Measurements from ENCODE around the gene RAB11FIP3.

The RAB11FIP3 gene

GRCh38 chr16:397135-397661 is 28.3 kb upstream of the RAB11FIP3 start, which contains the start of gene NME4:
Gene NME4, plus strand, starts transcription at chr16:397199. Its CDS starts 24 bp downstream, at chr16:397223.
- FAIRE-seq (no peak), DNase-seq (ENCODE audit: insufficient read length) (peak; percentile 58)

GRCh38 chr16:397736-398332 is 27.6 kb upstream of the RAB11FIP3 start:
- no peak for DNase-seq (ENCODE audit: insufficient read length)
- no peak for FAIRE-seq
- TF ChIP-seq TAF1 (IDR thresholded peaks at IDR 0.05; ENCODE audit: borderline replicate concordance, low read depth, low read length) (no peak), POLR2A (IDR thresholded peaks at IDR 0.05; ENCODE audit: low read depth, low read length) (no peak), POLR2AphosphoS5 (IDR thresholded peaks at IDR 0.05; ENCODE audit: low read depth, low read length) (no peak)

More at GRCh38 chr16:397135-397661, 28.3 kb upstream of the RAB11FIP3 start, which contains the start of gene NME4:
- TF ChIP-seq POLR2A (IDR thresholded peaks at IDR 0.05; ENCODE audit: low read depth, low read length) (0 out of 2 replicates have a peak, but pooled peaks have one; percentile 36), POLR2AphosphoS5 (IDR thresholded peaks at IDR 0.05; ENCODE audit: low read depth, low read length) (no peak), TAF1 (IDR thresholded peaks at IDR 0.05; ENCODE audit: borderline replicate concordance, low read depth, low read length) (no peak)

- TF ChIP-seq POLR2AphosphoS5 (IDR thresholded peaks at IDR 0.05; ENCODE audit: low read depth, low read length) (0 out of 2 replicates have a peak, but pooled peaks have one; percentile 45), TAF1 (IDR thresholded peaks at IDR 0.05; ENCODE audit: borderline replicate concordance, low read depth, low read length) (no peak)
- no peak for DNase-seq (ENCODE audit: insufficient read length)
- FAIRE-seq, result no peak
These were observed 26.7 kb upstream of the RAB11FIP3 start for GRCh38 chr16:398561-399339.

GRCh38 chr16:399340-400019 is 26.0 kb upstream of the RAB11FIP3 start:
- no peak for FAIRE-seq
- no peak for DNase-seq (ENCODE audit: insufficient read length)
- TF ChIP-seq POLR2AphosphoS5 (IDR thresholded peaks at IDR 0.05; ENCODE audit: low read depth, low read length), result no peak
- no peak for TF ChIP-seq POLR2A (IDR thresholded peaks at IDR 0.05; ENCODE audit: low read depth, low read length)
- no peak for TF ChIP-seq TAF1 (IDR thresholded peaks at IDR 0.05; ENCODE audit: borderline replicate concordance, low read depth, low read length)

GRCh38 chr16:400061-400591 is 25.3 kb upstream of the RAB11FIP3 start:
- TF ChIP-seq POLR2AphosphoS5 (IDR thresholded peaks at IDR 0.05; ENCODE audit: low read depth, low read length) (no peak), POLR2A (IDR thresholded peaks at IDR 0.05; ENCODE audit: low read depth, low read length) (no peak), TAF1 (IDR thresholded peaks at IDR 0.05; ENCODE audit: borderline replicate concordance, low read depth, low read length) (no peak)
- DNase-seq (ENCODE audit: insufficient read length) (no peak), FAIRE-seq (no peak)

- peak; percentile 90 for FAIRE-seq
- TF ChIP-seq TAF1 (IDR thresholded peaks at IDR 0.05; ENCODE audit: borderline replicate concordance, low read depth, low read length), result peak; percentile 37; the same call in 1 of the 2 replicates
- TF ChIP-seq POLR2A (IDR thresholded peaks at IDR 0.05; ENCODE audit: low read depth, low read length), result peak; percentile 81; the same call in 1 of the 2 replicates
- TF ChIP-seq POLR2AphosphoS5 (IDR thresholded peaks at IDR 0.05; ENCODE audit: low read depth, low read length), result peak; percentile 73
- DNase-seq (ENCODE audit: insufficient read length), result peak; percentile 95
These were observed 23.7 kb upstream of the RAB11FIP3 start, which contains the start of gene DECR2 for GRCh38 chr16:401468-402348. Gene DECR2, plus strand, starts transcription at chr16:401885. Its CDS starts 79 bp downstream, at chr16:401964.

- FAIRE-seq, result no peak
These were observed 20.4 kb upstream of the RAB11FIP3 start for GRCh38 chr16:404971-405486.

GRCh38 chr16:405548-406506 is 19.6 kb upstream of the RAB11FIP3 start:
- DNase-seq (ENCODE audit: insufficient read length), result no peak
- TF ChIP-seq POLR2A (IDR thresholded peaks at IDR 0.05; ENCODE audit: low read depth, low read length) (no peak), POLR2AphosphoS5 (IDR thresholded peaks at IDR 0.05; ENCODE audit: low read depth, low read length) (no peak), TAF1 (IDR thresholded peaks at IDR 0.05; ENCODE audit: borderline replicate concordance, low read depth, low read length) (no peak)
- no peak for FAIRE-seq

More at GRCh38 chr16:404971-405486, 20.4 kb upstream of the RAB11FIP3 start:
- DNase-seq (ENCODE audit: insufficient read length), result no peak
- no peak for TF ChIP-seq POLR2A (IDR thresholded peaks at IDR 0.05; ENCODE audit: low read depth, low read length)
- no peak for TF ChIP-seq POLR2AphosphoS5 (IDR thresholded peaks at IDR 0.05; ENCODE audit: low read depth, low read length)
- no peak for TF ChIP-seq TAF1 (IDR thresholded peaks at IDR 0.05; ENCODE audit: borderline replicate concordance, low read depth, low read length)

GRCh38 chr16:407253-407652 is 18.2 kb upstream of the RAB11FIP3 start:
- DNase-seq (ENCODE audit: insufficient read length), result no peak
- TF ChIP-seq TAF1 (IDR thresholded peaks at IDR 0.05; ENCODE audit: borderline replicate concordance, low read depth, low read length) (no peak), POLR2A (IDR thresholded peaks at IDR 0.05; ENCODE audit: low read depth, low read length) (no peak), POLR2AphosphoS5 (IDR thresholded peaks at IDR 0.05; ENCODE audit: low read depth, low read length) (no peak)
- no peak for FAIRE-seq
